ENCODE measurements around the gene GPHN. TPM values are rescaled to one million over a fixed set of nuclear protein-coding genes. Genes with fewer than 3 reads are reported as not detected.
A peak's percentile ranks its signal among the peaks of the same experiment; 100 is the strongest.
"Not testable (repeated sequence)": the region's sequence is repeated elsewhere in the genome, so short reads cannot be mapped to it uniquely, and the experiment has no call there.

The GPHN gene
- total RNA-seq, 2 donors from 2014 or later: 14.0 to 35.8 TPM

- Mint-ChIP-seq H3K36me3 (peaks cover 31 to 33% of the 10 kb centered on the region in 2 donors), H3K27ac (no peak overlapping the region), H3K9me3 (peaks cover 22 to 27% of the 10 kb centered on the region in 2 donors)
- no peak for DNase-seq (ENCODE audit: low spot score in 2 of 2)
- ATAC-seq: no peak
Measured at GRCh38 chr14:67050896-67051295, 542.9 kb downstream of the GPHN start.

DNA sequence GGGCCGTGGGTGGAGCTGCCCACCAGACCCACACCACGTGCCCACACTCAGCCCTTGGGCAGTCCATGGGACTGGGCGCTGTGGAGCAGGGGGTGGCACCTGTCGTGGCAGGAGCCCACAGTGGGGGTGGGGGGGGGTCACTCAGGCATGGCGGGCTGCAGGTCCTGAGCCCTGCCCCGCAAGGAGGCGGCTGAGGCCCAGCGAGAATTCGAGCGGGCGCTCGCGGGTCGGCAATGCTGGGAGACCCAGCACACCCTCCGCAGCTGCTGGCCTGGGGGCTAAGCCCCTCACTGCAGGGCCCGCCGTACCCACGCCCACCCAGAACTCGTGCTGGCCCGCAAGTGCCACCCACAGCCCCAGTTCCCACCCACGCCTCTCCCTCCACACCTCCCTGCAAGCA, 548.7 kb downstream of the GPHN start:
- no peak for ATAC-seq
- Mint-ChIP-seq H3K27ac (no peak overlapping the region), H3K9me3 (peaks cover 11 to 20% of the 10 kb centered on the region in 2 donors), H3K36me3 (peaks cover 21 to 26% of the 10 kb centered on the region in 2 donors)
- no peak for DNase-seq (ENCODE audit: low spot score in 2 of 2)

GRCh38 chr14:67059596-67059995, 551.6 kb downstream of the GPHN start:
- ATAC-seq: no peak
- H3K27ac Mint-ChIP-seq: no peak overlapping the region

GRCh38 chr14:67060546-67060945, 552.6 kb downstream of the GPHN start:
- H3K27ac Mint-ChIP-seq: no peak overlapping the region
- peaks cover 29 to 31% of the 10 kb centered on the region in 2 donors for H3K36me3 Mint-ChIP-seq
- DNase-seq (ENCODE audit: low spot score in 2 of 2) (no peak), ATAC-seq (no peak)
- H3K9me3 Mint-ChIP-seq: no peaks in the 10 kb centered on the region

More at GRCh38 chr14:67059596-67059995, 551.6 kb downstream of the GPHN start:
- Mint-ChIP-seq H3K36me3 (peaks cover 23 to 24% of the 10 kb centered on the region in 2 donors), H3K9me3 (no peaks in the 10 kb centered on the region)
- no peak for DNase-seq (ENCODE audit: low spot score in 2 of 2)

DNA sequence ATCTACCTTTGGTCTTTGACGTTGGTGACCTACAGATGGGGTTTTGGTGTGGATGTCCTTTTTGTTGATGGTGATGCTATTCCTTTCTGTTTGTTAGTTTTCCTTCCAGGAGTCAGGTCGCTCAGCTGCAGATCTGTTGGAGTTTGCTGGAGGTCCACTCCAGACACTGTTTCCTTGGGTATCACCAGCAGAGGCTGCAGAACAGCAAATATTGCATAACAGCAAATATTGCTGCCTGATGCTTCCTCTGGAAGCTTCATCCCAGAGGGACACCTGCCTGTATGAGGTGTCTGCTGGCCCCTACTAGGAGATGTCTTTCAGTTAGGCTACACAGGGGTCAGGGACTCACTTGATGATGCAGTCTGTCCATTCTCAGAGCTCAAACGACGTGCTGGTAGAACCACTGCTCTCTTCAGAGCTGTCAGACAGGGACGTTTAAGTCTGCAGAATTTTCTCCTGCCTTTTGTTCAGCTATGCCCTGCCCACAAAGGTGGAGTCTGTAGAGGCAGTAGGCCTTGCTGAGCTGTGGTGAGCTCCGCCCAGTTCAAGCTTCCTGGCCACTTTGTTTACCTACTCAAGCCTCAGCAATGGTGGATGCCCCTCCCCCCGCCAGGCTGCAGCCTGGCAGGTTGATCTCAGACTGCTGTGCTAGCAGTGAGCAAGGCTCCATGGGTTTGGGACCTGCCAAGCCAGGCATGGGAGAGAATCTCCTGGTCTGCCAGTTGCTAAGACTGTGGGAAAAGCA, 559.3 kb downstream of the GPHN start:
- peaks cover 31 to 37% of the 10 kb centered on the region in 2 donors for H3K36me3 Mint-ChIP-seq
- H3K9me3 Mint-ChIP-seq; DNase-seq (ENCODE audit: low spot score in 2 of 2); H3K27ac Mint-ChIP-seq; ATAC-seq: not testable (repeated sequence)

DNA sequence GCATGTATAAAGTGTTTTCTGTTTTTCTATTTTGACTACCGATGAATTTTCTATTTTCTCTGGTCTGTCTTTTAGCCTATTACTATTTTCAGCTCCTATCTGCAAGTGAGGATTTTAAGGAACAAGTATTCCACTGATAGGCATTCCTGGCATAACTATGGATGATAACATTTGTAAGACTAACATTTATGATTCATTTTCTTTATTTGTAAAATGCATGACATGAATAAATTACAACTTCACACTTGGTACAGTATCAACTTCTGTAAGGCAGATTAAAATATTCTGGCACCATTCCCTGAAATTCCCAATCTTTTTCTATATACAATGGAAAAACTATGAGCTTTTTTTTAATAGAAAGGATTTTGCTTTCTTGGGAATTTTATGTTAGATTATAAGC, 560.3 kb downstream of the GPHN start:
- peaks cover 31% of the 10 kb centered on the region in 2 donors for H3K36me3 Mint-ChIP-seq
- H3K27ac Mint-ChIP-seq: no peak overlapping the region
- DNase-seq (ENCODE audit: low spot score in 2 of 2) (no peak), ATAC-seq (no peak)
- peaks cover 4 to 8% of the 10 kb centered on the region in 2 donors for H3K9me3 Mint-ChIP-seq

DNA sequence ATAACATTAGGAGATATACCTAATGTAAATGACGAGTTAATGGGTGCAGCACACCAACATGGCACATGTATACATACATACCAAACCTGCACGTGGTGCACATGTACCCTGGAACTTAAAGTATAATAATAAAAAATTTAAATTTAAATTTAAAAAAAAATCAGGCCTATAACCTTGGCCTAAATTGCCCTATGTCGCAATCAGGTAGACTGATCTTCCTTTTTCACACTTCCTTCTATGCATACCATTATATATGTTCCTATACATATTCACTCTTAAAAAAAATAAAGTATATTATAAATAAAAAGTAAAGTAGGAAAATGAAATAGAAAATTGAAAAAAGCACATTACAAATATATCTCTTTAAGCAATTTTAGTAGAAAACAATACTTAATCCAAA, 563.6 kb downstream of the GPHN start:
- peaks cover 7 to 8% of the 10 kb centered on the region in 2 donors for H3K36me3 Mint-ChIP-seq
- H3K9me3 Mint-ChIP-seq: peaks cover 2 to 7% of the 10 kb centered on the region in 2 donors

GRCh38 chr14:67077921-67078320, 570.0 kb downstream of the GPHN start:
- DNase-seq (ENCODE audit: low spot score in 2 of 2): no peak

More for the DNA sequence above, 563.6 kb downstream of the GPHN start:
- no peak for DNase-seq (ENCODE audit: low spot score in 2 of 2)
- no peak for ATAC-seq
- H3K27ac Mint-ChIP-seq: no peak overlapping the region

DNA sequence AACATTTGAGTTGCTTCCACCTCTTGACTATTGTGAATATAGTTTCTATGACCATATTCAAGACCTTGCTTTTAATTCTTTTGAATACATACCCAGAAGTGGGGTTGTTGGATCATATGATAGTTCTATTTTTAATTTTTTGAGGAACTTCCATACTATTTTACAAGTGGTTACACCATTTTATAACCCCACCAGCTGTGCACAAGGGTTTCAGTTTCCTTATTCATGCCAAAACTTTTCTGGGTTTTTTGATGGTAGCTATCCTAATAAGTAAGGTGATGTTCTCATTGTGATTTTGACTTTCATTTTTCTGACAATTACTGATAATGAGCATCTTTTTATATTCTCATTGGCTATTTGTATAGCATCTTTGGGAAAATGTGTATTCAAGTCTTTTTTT, 571.9 kb downstream of the GPHN start:
- DNase-seq (ENCODE audit: low spot score in 2 of 2) (no peak), ATAC-seq (no peak)
- H3K27ac Mint-ChIP-seq: no peak overlapping the region
- peaks cover 8 to 13% of the 10 kb centered on the region in 2 donors for H3K9me3 Mint-ChIP-seq
- peaks cover 0 to 15% of the 10 kb centered on the region in 2 donors for H3K36me3 Mint-ChIP-seq

More at GRCh38 chr14:67077921-67078320, 570.0 kb downstream of the GPHN start:
- Mint-ChIP-seq H3K36me3 (peaks cover 0 to 15% of the 10 kb centered on the region in 2 donors), H3K27ac (no peak overlapping the region), H3K9me3 (peaks cover 8% of the 10 kb centered on the region in 2 donors)
- no peak for ATAC-seq

DNA sequence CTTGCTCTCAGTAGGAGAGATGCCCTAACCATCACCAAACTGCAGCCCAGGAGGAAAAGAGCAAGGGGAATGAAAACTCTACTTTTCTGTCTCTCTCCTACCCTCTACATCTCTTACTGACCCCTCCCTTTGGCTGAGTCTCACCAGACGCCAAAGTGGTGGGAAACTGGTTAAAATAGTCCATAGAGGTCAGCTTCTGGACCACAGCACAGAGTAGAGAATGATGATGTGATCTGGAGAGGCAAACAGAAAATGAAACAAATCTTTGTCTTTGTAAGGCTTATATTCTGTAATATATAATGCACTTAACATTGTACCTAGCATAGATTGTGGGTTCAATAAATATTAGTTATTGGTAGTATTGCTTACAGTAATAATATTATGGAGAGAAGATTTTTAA, 600.3 kb downstream of the GPHN start:
- Mint-ChIP-seq H3K9me3 (peaks cover 18 to 20% of the 10 kb centered on the region in 2 donors), H3K27ac (no peak overlapping the region), H3K36me3 (peaks cover 20 to 29% of the 10 kb centered on the region in 2 donors)
- DNase-seq (ENCODE audit: low spot score in 2 of 2): no peak
- ATAC-seq: no peak

GRCh38 chr14:67111022-67111421, 603.1 kb downstream of the GPHN start:
- Mint-ChIP-seq H3K36me3 (peaks cover 7 to 10% of the 10 kb centered on the region in 2 donors), H3K9me3 (peaks cover 4 to 6% of the 10 kb centered on the region in 2 donors), H3K27ac (no peak overlapping the region)
- ATAC-seq (no peak), DNase-seq (ENCODE audit: low spot score in 2 of 2) (no peak)

DNA sequence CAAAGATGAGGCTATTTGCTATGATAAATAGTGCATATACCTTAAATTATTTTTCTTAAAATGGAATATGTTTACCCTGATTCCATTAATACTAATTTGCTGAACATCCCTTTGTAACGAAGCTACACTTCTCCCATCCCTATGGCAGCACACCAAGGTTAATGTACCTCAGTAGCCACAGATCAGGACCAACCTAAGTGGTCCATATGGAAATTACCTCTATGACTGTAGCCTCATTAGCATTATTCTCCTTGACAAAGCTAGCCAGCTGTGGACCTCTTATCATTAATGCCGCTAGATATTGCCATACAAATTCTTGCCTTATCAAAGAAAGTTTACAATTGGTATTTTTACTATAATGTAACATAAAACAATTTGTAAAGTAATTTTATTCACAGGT, 604.4 kb downstream of the GPHN start:
- no peak for DNase-seq (ENCODE audit: low spot score in 2 of 2)
- Mint-ChIP-seq H3K27ac (no peak overlapping the region), H3K36me3 (no peaks in the 10 kb centered on the region), H3K9me3 (no peaks in the 10 kb centered on the region)
- no peak for ATAC-seq

DNA sequence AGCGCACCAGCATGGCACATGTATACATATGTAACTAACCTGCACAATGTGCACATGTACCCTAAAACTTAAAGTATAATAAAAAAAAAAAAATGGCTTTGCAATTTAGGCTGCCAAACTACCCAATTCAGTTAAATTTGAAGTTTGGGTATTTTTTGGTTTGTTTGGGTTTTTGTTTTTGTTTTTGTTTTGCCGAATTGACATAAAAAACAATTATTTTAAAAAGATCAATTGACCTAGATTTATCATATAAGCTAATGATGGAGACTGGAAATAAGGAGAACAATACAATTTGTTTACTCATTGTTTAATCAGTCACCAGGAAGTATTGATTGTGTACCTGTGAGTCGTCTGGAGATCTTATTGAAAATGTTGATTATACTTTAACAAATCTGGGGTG, 619.2 kb downstream of the GPHN start:
- Mint-ChIP-seq H3K36me3 (peaks cover 7 to 29% of the 10 kb centered on the region in 2 donors), H3K27ac (no peak overlapping the region), H3K9me3 (peaks cover 4 to 5% of the 10 kb centered on the region in 2 donors)
- no peak for DNase-seq (ENCODE audit: low spot score in 2 of 2)
- no peak for ATAC-seq

DNA sequence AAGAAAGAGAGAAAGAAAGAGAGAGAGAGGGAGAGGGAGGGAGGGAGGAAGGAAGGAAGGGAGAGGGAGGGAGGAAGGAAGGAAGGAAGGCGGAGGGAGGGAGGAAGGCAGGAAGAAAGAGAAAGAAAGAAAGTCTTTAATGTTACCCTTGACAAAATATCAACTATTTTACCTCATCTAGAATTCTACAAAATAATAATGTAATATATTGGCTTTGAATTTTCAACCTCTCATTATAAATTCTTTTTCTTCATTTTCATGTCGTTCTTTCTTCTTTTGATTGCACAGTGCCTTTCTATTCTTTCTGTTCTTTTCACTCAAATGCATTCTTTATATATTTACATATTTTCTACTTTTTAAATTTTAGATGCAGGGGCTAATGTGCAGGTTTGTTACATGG, 621.8 kb downstream of the GPHN start:
- Mint-ChIP-seq H3K27ac (no peak overlapping the region), H3K9me3 (peaks cover 4 to 5% of the 10 kb centered on the region in 2 donors), H3K36me3 (peaks cover 7 to 18% of the 10 kb centered on the region in 2 donors)
- ATAC-seq: no peak
- DNase-seq (ENCODE audit: low spot score in 2 of 2): no peak

DNA sequence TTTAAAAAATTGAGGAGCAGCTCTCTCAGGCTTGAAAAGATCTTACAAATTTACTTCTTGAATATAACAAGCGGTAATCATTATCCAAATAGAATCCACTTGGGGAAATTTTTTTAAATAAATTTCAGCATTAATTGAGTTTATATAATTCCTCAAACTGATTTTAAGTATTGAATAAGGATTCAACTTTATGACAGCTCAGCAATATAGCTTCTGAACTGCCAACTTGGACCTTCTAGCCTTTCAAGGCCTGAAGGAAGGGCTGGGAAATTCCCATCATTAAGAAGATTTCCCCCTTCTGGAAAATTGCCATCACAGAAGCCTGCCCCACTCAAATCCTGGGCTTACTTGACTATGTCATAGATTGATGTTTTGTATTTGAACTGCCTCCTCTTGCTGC, 623.7 kb downstream of the GPHN start:
- peaks cover 0 to 8% of the 10 kb centered on the region in 2 donors for H3K9me3 Mint-ChIP-seq
- H3K27ac Mint-ChIP-seq: no peak overlapping the region
- ATAC-seq (no peak), DNase-seq (ENCODE audit: low spot score in 2 of 2) (no peak)
- peaks cover 0 to 22% of the 10 kb centered on the region in 2 donors for H3K36me3 Mint-ChIP-seq

- H3K27ac Mint-ChIP-seq: no peak overlapping the region
- ATAC-seq (no peak), DNase-seq (ENCODE audit: low spot score in 2 of 2) (no peak)
- peaks cover 0 to 8% of the 10 kb centered on the region in 2 donors for H3K9me3 Mint-ChIP-seq
- peaks cover 0 to 22% of the 10 kb centered on the region in 2 donors for H3K36me3 Mint-ChIP-seq
Measured at GRCh38 chr14:67133144-67133543, 625.2 kb downstream of the GPHN start.

GRCh38 chr14:67133595-67134441, 625.9 kb downstream of the GPHN start:
- Mint-ChIP-seq H3K9me3 (peaks cover 0 to 8% of the 10 kb centered on the region in 2 donors), H3K27ac (peak overlapping the region; percentile 42 to 58), H3K36me3 (peaks cover 0 to 22% of the 10 kb centered on the region in 2 donors)
- no peak for DNase-seq (ENCODE audit: low spot score in 2 of 2)
- peak; percentile 54 to 81 for ATAC-seq
